Smooth muscle cell (in vitro differentiated cells): ENCODE measurements around the gene PARD3. TPM values are rescaled to one million over a fixed set of nuclear protein-coding genes. Genes with fewer than 3 reads are reported as not detected.

Experiments
- DNase-seq: peaks from one replicate; lab custom pipeline; 2025; ENCODE audit not compliant: unreplicated experiment; lab: John Stamatoyannopoulos, UW
- H2AFZ ChIP-seq: fragments of 200-600 bp; sonication (generic); 2 replicates; pipeline ENCODE4 v1.6.0; 2016; ENCODE audit warnings: antibody characterized with exemption, low read depth, mild to moderate bottlenecking
- H3F3A ChIP-seq: fragments of 200-600 bp; sonication (generic); 2 replicates; pipeline ENCODE4 v1.6.0; 2017; ENCODE audit warnings: antibody characterized with exemption, low read depth
- H3K27ac ChIP-seq: fragments of 200-600 bp; sonication (generic); 2 replicates; pipeline ENCODE4 v1.5.1; 2016; ENCODE audit warnings: low read depth, mild to moderate bottlenecking
- H3K27me3 ChIP-seq: fragments of 200-600 bp; sonication (generic); 2 replicates; pipeline ENCODE4 v1.6.1; 2016; ENCODE audit warnings: low read depth, mild to moderate bottlenecking
- H3K36me3 ChIP-seq: fragments of 200-600 bp; sonication (generic); 2 replicates; pipeline ENCODE4 v1.5.1; 2016; ENCODE audit warnings: low read depth
- H3K4me1 ChIP-seq: fragments of 200-600 bp; sonication (generic); 2 replicates; pipeline ENCODE4 v1.5.1; 2016; ENCODE audit warnings: low read depth
- H3K4me2 ChIP-seq: fragments of 200-600 bp; sonication (generic); 2 replicates; pipeline ENCODE4 v1.6.0; 2016; ENCODE audit warnings: mild to moderate bottlenecking
- H3K4me3 ChIP-seq: fragments of 200-600 bp; sonication (generic); 2 replicates; pipeline ENCODE4 v1.5.1; 2016; ENCODE audit warnings: mild to moderate bottlenecking
- H3K79me2 ChIP-seq: fragments of 200-600 bp; sonication (generic); 2 replicates; pipeline ENCODE4 v1.6.0; 2016; ENCODE audit warnings: low read depth, mild to moderate bottlenecking
- H3K9ac ChIP-seq: fragments of 200-600 bp; sonication (generic); 2 replicates; pipeline ENCODE4 v1.6.0; 2016; ENCODE audit warnings: low read depth
- H3K9me3 ChIP-seq: fragments of 200-600 bp; sonication (generic); replicated peaks from 2 replicates; pipeline ENCODE4 v1.5.1; 2016; ENCODE audit warnings: low read depth
- H4K20me1 ChIP-seq: fragments of 200-600 bp; sonication (generic); 2 replicates; pipeline ENCODE4 v1.6.0; 2016; ENCODE audit warnings: low read depth
- CTCF ChIP-seq: fragments of 200-600 bp; sonication (generic); IDR thresholded peaks from 2 replicates; pipeline ENCODE4 v1.5.1; 2017; ENCODE audit warnings: borderline replicate concordance, mild to moderate bottlenecking, antibody characterized with exemption; ENCODE audit not compliant: insufficient read depth, poor library complexity, severe bottlenecking
- WGBS: methylation state at CpG from one replicate; pipeline ENCODE4 v1.1.7; 2016; ENCODE audit warnings: low lambda C conversion rate; 5-methylcytosine and 5-hydroxymethylcytosine counted together
- polyA plus RNA-seq: library from polyadenylated mRNA; unstranded; fragments of >200 nt; fragmentation: Nextera tagmentation; extraction: Ambion mirVana; gene quantifications from 2 replicates; pipeline ENCODE4 v1.2.1, GENCODE V29; 2016
- total RNA-seq: library from RNA; depleted of rRNA; stranded (reverse); fragments of >200 nt; gene quantifications from 2 replicates; pipeline ENCODE4 v1.2.3, GENCODE V29; 2014

PARD3 gene
- total and polyA plus RNA-seq, 2 experiments from 2014 or later: 17.5 to 26.0 TPM

GRCh38 chr10:34567659-34568253 is 247.3 kb downstream of the PARD3 start:
- H4K20me1 ChIP-seq: peaks cover 15% of the 10 kb centered on the region
- no peak for TF ChIP-seq CTCF
- DNase-seq: no peak
- H2AFZ ChIP-seq: no peak overlapping the region
- H3K4me2 ChIP-seq: no peak overlapping the region
- no peak overlapping the region for H3K9ac ChIP-seq
- no peak overlapping the region for H3K27ac ChIP-seq
- H3K4me1 ChIP-seq: peaks cover 13% of the 10 kb centered on the region
- no peaks in the 10 kb centered on the region for H3F3A ChIP-seq
- no peak overlapping the region for H3K4me3 ChIP-seq
- no peaks in the 10 kb centered on the region for H3K27me3 ChIP-seq
- H3K79me2 ChIP-seq: no peaks in the 10 kb centered on the region
- no peaks in the 10 kb centered on the region for H3K36me3 ChIP-seq
- 79% methylated on average over 6 of the region's 6 CpGs for WGBS
- H3K9me3 ChIP-seq: no peaks in the 10 kb centered on the region

- no peaks in the 10 kb centered on the region for H3F3A ChIP-seq
- 34% methylated on average over 3 of the region's 3 CpGs for WGBS
- H2AFZ ChIP-seq: no peak overlapping the region
- peaks cover 11% of the 10 kb centered on the region for H4K20me1 ChIP-seq
- TF ChIP-seq CTCF: no peak
- H3K36me3 ChIP-seq: no peaks in the 10 kb centered on the region
- no peak for DNase-seq
- H3K4me3 ChIP-seq: no peak overlapping the region
- H3K27ac ChIP-seq: no peak overlapping the region
- peaks cover 2% of the 10 kb centered on the region for H3K79me2 ChIP-seq
- no peak overlapping the region for H3K9ac ChIP-seq
- H3K27me3 ChIP-seq: no peaks in the 10 kb centered on the region
- H3K4me2 ChIP-seq: no peak overlapping the region
- no peaks in the 10 kb centered on the region for H3K9me3 ChIP-seq
- peaks cover 13% of the 10 kb centered on the region for H3K4me1 ChIP-seq
These were observed 249.2 kb downstream of the PARD3 start for GRCh38 chr10:34565934-34566333.

GRCh38 chr10:34558093-34558583 is 257.0 kb downstream of the PARD3 start:
- TF ChIP-seq CTCF: no peak
- H3K4me1 ChIP-seq: no peaks in the 10 kb centered on the region
- H3K79me2 ChIP-seq: peaks cover 7% of the 10 kb centered on the region
- H3K4me3 ChIP-seq: no peak overlapping the region
- no peak overlapping the region for H3K27ac ChIP-seq
- no peak for DNase-seq
- H3F3A ChIP-seq: no peaks in the 10 kb centered on the region
- H3K4me2 ChIP-seq: no peak overlapping the region
- H3K9ac ChIP-seq: no peak overlapping the region
- H2AFZ ChIP-seq: no peak overlapping the region
- H3K9me3 ChIP-seq: no peaks in the 10 kb centered on the region
- H3K27me3 ChIP-seq: no peaks in the 10 kb centered on the region
- peaks cover 5% of the 10 kb centered on the region for H4K20me1 ChIP-seq
- 97% methylated on average over 3 of the region's 3 CpGs for WGBS
- no peaks in the 10 kb centered on the region for H3K36me3 ChIP-seq

- no peaks in the 10 kb centered on the region for H3F3A ChIP-seq
- H3K27me3 ChIP-seq: no peaks in the 10 kb centered on the region
- no peak overlapping the region for H3K4me3 ChIP-seq
- no peak for DNase-seq
- TF ChIP-seq CTCF: no peak
- H3K4me1 ChIP-seq: no peaks in the 10 kb centered on the region
- H3K79me2 ChIP-seq: peaks cover 9% of the 10 kb centered on the region
- H3K9ac ChIP-seq: no peak overlapping the region
- H3K36me3 ChIP-seq: no peaks in the 10 kb centered on the region
- no peak overlapping the region for H3K27ac ChIP-seq
- no peak overlapping the region for H2AFZ ChIP-seq
- WGBS: 97% methylated on average over 6 of the region's 6 CpGs
- peaks cover 11% of the 10 kb centered on the region for H4K20me1 ChIP-seq
- H3K4me2 ChIP-seq: no peak overlapping the region
- no peaks in the 10 kb centered on the region for H3K9me3 ChIP-seq
These were observed 257.9 kb downstream of the PARD3 start for GRCh38 chr10:34557173-34557572.
